Measurements from ENCODE around the gene ZFAND4.
"Not testable (repeated sequence)": the region's sequence is repeated elsewhere in the genome, so short reads cannot be mapped to it uniquely, and the experiment has no call there.

ZFAND4 gene

GRCh38 chr10:45586028-45586824 is 86.3 kb downstream of the ZFAND4 start:
- DNase-seq: no peak

GRCh38 chr10:45585131-45585530 is 87.4 kb downstream of the ZFAND4 start:
- DNase-seq: no peak

- DNase-seq: no peak
These were observed 90.2 kb downstream of the ZFAND4 start for GRCh38 chr10:45582386-45582781.

- DNase-seq: no peak
These were observed 90.8 kb downstream of the ZFAND4 start for GRCh38 chr10:45581582-45582385.

- no peak for DNase-seq
These were observed 91.4 kb downstream of the ZFAND4 start for GRCh38 chr10:45581216-45581549.

GRCh38 chr10:45580371-45581215 is 92.0 kb downstream of the ZFAND4 start:
- DNase-seq: peak; percentile 12 to 26

GRCh38 chr10:45578384-45578971 is 94.1 kb downstream of the ZFAND4 start:
- DNase-seq: no peak

- DNase-seq: no peak
These were observed 96.5 kb downstream of the ZFAND4 start for GRCh38 chr10:45575966-45576597.

- DNase-seq: not testable (repeated sequence)
These were observed 97.4 kb downstream of the ZFAND4 start for GRCh38 chr10:45575032-45575761.

- no peak for DNase-seq
These were observed 103.1 kb downstream of the ZFAND4 start for GRCh38 chr10:45569471-45569870.

GRCh38 chr10:45566415-45566814 is 106.2 kb downstream of the ZFAND4 start:
- DNase-seq: no peak
